Medulla oblongata (tissue), 1 donor: Measurements from ENCODE around the gene WDR33.

ENCODE experiments used
- DNase-seq: peaks from one replicate; pipeline ENCODE4 v3.0.0-alpha.2; 2015; ENCODE audit errors: extremely low spot score

The WDR33 gene

GRCh38 chr2:127656569-127657231, 154.3 kb downstream of the WDR33 start:
- DNase-seq: no peak

- DNase-seq: no peak
Observed at GRCh38 chr2:127655209-127656073, 155.5 kb downstream of the WDR33 start.

- DNase-seq: no peak
Observed at GRCh38 chr2:127654838-127655175, 156.2 kb downstream of the WDR33 start.

GRCh38 chr2:127654084-127654837, 156.7 kb downstream of the WDR33 start:
- no peak for DNase-seq

- DNase-seq: no peak
Observed at GRCh38 chr2:127653421-127654083, 157.4 kb downstream of the WDR33 start.

GRCh38 chr2:127652786-127653357, 158.1 kb downstream of the WDR33 start:
- no peak for DNase-seq

- peak; percentile 85 for DNase-seq
Observed at GRCh38 chr2:127651971-127652550, 158.9 kb downstream of the WDR33 start.

GRCh38 chr2:127651381-127651809, 159.6 kb downstream of the WDR33 start:
- no peak for DNase-seq
